SK-N-SH (cell line): ENCODE measurements around the gene IQGAP2. TPM values are rescaled to one million over a fixed set of nuclear protein-coding genes. Genes with fewer than 3 reads are reported as not detected.

ENCODE experiments used
- CTCF ChIA-PET: fragments of 300-600, 350-600 bp; formaldehyde crosslinking; extraction: SDS; loops from one replicate; lab custom pipeline; 2021; lab: Yijun Ruan, JAX
- POLR2A ChIA-PET: fragments of 350-600 bp; sonication (Branson Sonifier 250); formaldehyde crosslinking; extraction: SDS; loops from one replicate; lab custom pipeline; 2020; ENCODE audit warnings: antibody characterized with exemption, inconsistent platforms; lab: Yijun Ruan, JAX
- DNase-seq: peaks from one replicate; pipeline ENCODE4 v3.0.0; 2012
- H2AFZ ChIP-seq: fragments of 200-600 bp; sonication (generic); 2 replicates; pipeline ENCODE4 v1.8.1; 2016; ENCODE audit warnings: antibody characterized with exemption, mild to moderate bottlenecking, low read depth
- H3F3A ChIP-seq: fragments of 200-600 bp; sonication (generic); replicated peaks from 2 replicates; pipeline ENCODE3; 2016; ENCODE audit warnings: antibody characterized with exemption, mild to moderate bottlenecking; ENCODE audit not compliant: insufficient read depth
- H3K27ac ChIP-seq, 2 experiments: fragments of 200-500 bp in 1 of 2; fragments of 200-600 bp in 1 of 2; sonication (Bioruptor generic) in 1 of 2; sonication (generic), shearing (Covaris generic) in 1 of 2; 2 replicates each; pipeline versions ENCODE4 v1.5.1 to v1.6.1; 2014 to 2016; ENCODE audit warnings: low read depth in 2 of 2, inconsistent platforms in 1 of 2, low read length in 1 of 2, mild to moderate bottlenecking in 1 of 2, mixed read lengths in 1 of 2
- H3K27me3 ChIP-seq: fragments of 200-600 bp; sonication (generic), shearing (Covaris generic); 2 replicates; pipeline ENCODE4 v1.6.1; 2016; ENCODE audit warnings: mixed run types; ENCODE audit not compliant: insufficient read depth
- H3K36me3 ChIP-seq, 2 experiments: fragments of 200-500 bp in 1 of 2; fragments of 200-600 bp in 1 of 2; sonication (Bioruptor generic) in 1 of 2; sonication (generic) in 1 of 2; replicated peaks in 1 of 2; 2 replicates each; pipeline versions ENCODE3 to v1.5.1; 2014 to 2016; ENCODE audit warnings: low read length in 1 of 2, mild to moderate bottlenecking in 1 of 2; ENCODE audit not compliant: insufficient read depth in 2 of 2, control insufficient read depth in 1 of 2
- H3K4me1 ChIP-seq, 2 experiments: fragments of 200-500 bp in 1 of 2; fragments of 200-600 bp in 1 of 2; sonication (Bioruptor generic) in 1 of 2; sonication (generic), shearing (Covaris generic) in 1 of 2; 2 replicates each; pipeline versions ENCODE4 v1.5.1 to v1.6.1; 2014 to 2016; ENCODE audit warnings: low read depth in 1 of 2, low read length in 1 of 2, mixed run types in 1 of 2; ENCODE audit not compliant: insufficient read depth in 2 of 2, control insufficient read depth in 1 of 2
- H3K4me2 ChIP-seq: fragments of 200-600 bp; sonication (generic), shearing (Covaris generic); 2 replicates; pipeline ENCODE4 v1.6.1; 2017; ENCODE audit warnings: mixed run types
- H3K4me3 ChIP-seq, 2 experiments: fragments of 200-500 bp in 1 of 2; fragments of 200-600 bp in 1 of 2; sonication (Bioruptor generic) in 1 of 2; sonication (generic), shearing (Covaris generic) in 1 of 2; 2 replicates each; pipeline versions ENCODE4 v1.5.1 to v1.8.1; 2014 to 2016; ENCODE audit warnings: low read depth in 2 of 2, inconsistent platforms in 1 of 2, low read length in 1 of 2, mild to moderate bottlenecking in 1 of 2, mixed read lengths in 1 of 2, moderate library complexity in 1 of 2
- H3K79me2 ChIP-seq: fragments of 200-600 bp; sonication (generic); 2 replicates; pipeline ENCODE4 v1.8.1; 2017; ENCODE audit warnings: mild to moderate bottlenecking; ENCODE audit not compliant: insufficient read depth
- H3K9ac ChIP-seq: fragments of 200-600 bp; sonication (generic); 2 replicates; pipeline ENCODE4 v1.6.1; 2017; ENCODE audit warnings: mixed run types
- H3K9me2 ChIP-seq: fragments of 200-600 bp; sonication (generic); 2 replicates; pipeline ENCODE4 v1.6.1; 2017; ENCODE audit warnings: mixed run types
- H3K9me3 ChIP-seq: fragments of 200-600 bp; sonication (generic); 2 replicates; pipeline ENCODE4 v1.6.1; 2017; ENCODE audit warnings: mixed run types, mild to moderate bottlenecking, moderate library complexity
- H4K20me1 ChIP-seq: fragments of 200-600 bp; sonication (generic); 2 replicates; pipeline ENCODE4 v1.6.1; 2017; ENCODE audit warnings: mild to moderate bottlenecking, mixed run types; ENCODE audit not compliant: insufficient read depth
- CHD2 ChIP-seq: fragments of 150-350 bp; IDR thresholded peaks from 2 replicates; pipeline ENCODE4 v1.6.1; 2018; ENCODE audit warnings: low read length; ENCODE audit not compliant: partially characterized antibody
- ELF1 ChIP-seq: IDR thresholded peaks from 2 replicates; pipeline ENCODE4 v1.4.0; 2012
- EP300 ChIP-seq, 2 experiments: IDR thresholded peaks; 2 replicates each; pipeline versions ENCODE4 v1.4.0 to v1.6.1; 2012; ENCODE audit warnings: borderline replicate concordance in 1 of 2, low read depth in 1 of 2, low read length in 1 of 2
- EZH2phosphoT487 ChIP-seq: fragments of 200-600 bp; sonication (generic); IDR thresholded peaks from 2 replicates; pipeline ENCODE4 v1.6.1; 2017; ENCODE audit warnings: low read depth, mixed run types, mild to moderate bottlenecking, antibody characterized with exemption, moderate library complexity, borderline replicate concordance
- FOSL2 ChIP-seq: IDR thresholded peaks from 2 replicates; pipeline ENCODE4 v1.4.0; 2012; ENCODE audit warnings: low read depth, mild to moderate bottlenecking, moderate library complexity, borderline replicate concordance
- GABPA ChIP-seq: IDR thresholded peaks from 2 replicates; pipeline ENCODE4 v1.4.0; 2012; ENCODE audit warnings: low read depth, mild to moderate bottlenecking
- GATA2 ChIP-seq: sonication (generic); formaldehyde crosslinking; IDR thresholded peaks from 2 replicates; pipeline ENCODE4 v1.5.0; 2020; ENCODE audit warnings: mild to moderate bottlenecking, missing genetic modification reagents
- JUND ChIP-seq: IDR thresholded peaks from 2 replicates; pipeline ENCODE4 v1.4.0; 2012
- POLR2AphosphoS5 ChIP-seq: IDR thresholded peaks from 2 replicates; pipeline ENCODE4 v1.6.1; 2012; ENCODE audit warnings: low read depth, low read length
- RXRA ChIP-seq: IDR thresholded peaks from 2 replicates; pipeline ENCODE4 v1.4.0; 2012; ENCODE audit warnings: low read depth, mild to moderate bottlenecking, borderline replicate concordance
- SMC3 ChIP-seq: IDR thresholded peaks from 2 replicates; pipeline ENCODE4 v1.6.1; 2012; ENCODE audit warnings: low read depth, low read length, improper control_type of control experiment
- TAF1 ChIP-seq: IDR thresholded peaks from 2 replicates; pipeline ENCODE4 v1.6.1; 2012; ENCODE audit warnings: low read depth, mild to moderate bottlenecking, low read length, moderate library complexity, borderline replicate concordance
- TCF12 ChIP-seq: IDR thresholded peaks from 2 replicates; pipeline ENCODE4 v1.4.0; 2012
- WGBS: methylation state at CpG from one replicate; pipeline ENCODE4 v1.1.6; 2017; ENCODE audit warnings: low lambda C conversion rate; 5-methylcytosine and 5-hydroxymethylcytosine counted together
- polyA plus RNA-seq, 3 experiments: library from polyadenylated mRNA; depleted of rRNA; stranded (reverse); fragments of >200 nt; gene quantifications; 2 replicates each; pipeline ENCODE4 v1.2.3, GENCODE V29; 2012
- TF ChIP-seq, protein P1 (sequence below): IDR thresholded peaks from 2 replicates; pipeline ENCODE4 v1.4.0; 2012; ENCODE audit warnings: low read depth
- TF ChIP-seq, protein P2 (sequence below): IDR thresholded peaks from 2 replicates; pipeline ENCODE4 v1.4.0; 2012; ENCODE audit warnings: low read depth, borderline replicate concordance
- TF ChIP-seq, protein P3 (sequence below): IDR thresholded peaks from 2 replicates; pipeline ENCODE4 v1.6.1; 2012; ENCODE audit warnings: mild to moderate bottlenecking, low read depth, low read length, moderate library complexity
- TF ChIP-seq, protein P4 (sequence below): fragments of 150-350 bp; IDR thresholded peaks from 2 replicates; pipeline ENCODE4 v1.6.1; 2017; ENCODE audit warnings: antibody characterized with exemption, low read length, low read depth, borderline replicate concordance

The IQGAP2 gene
- polyA plus RNA-seq, 1 of the 3 experiments (the other 2 are of a cell fraction), result 2.1 TPM

DNA sequence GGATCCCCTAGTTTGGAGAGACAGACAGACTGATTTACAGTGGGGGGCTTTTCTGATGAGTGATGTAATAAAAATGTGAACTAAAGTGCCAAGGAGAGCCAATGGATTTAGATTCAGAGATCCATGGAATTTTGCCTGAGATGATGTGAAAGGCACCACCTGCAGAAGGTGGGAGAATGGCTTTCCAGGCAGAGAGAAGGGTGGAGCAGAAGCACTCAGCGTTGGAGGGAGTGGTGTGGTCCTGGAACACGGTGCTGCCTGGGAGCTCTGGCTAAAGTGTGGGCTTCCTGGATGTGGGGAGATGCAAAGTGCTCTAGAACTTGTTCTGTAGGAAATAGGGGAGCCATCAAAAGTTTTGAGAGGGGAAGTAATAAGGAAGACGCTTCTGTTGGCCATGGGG is 57.0 kb downstream of the IQGAP2 start (continued):
- TF ChIP-seq TCF12 (no peak), JUND (no peak), GABPA (no peak), TAF1 (no peak), GATA2 (CRISPR knock-in tag) (no peak), EZH2phosphoT487 (no peak), EP300 (IDR thresholded peaks at IDR 0.05; ENCODE audit: borderline replicate concordance in 1 of 2, low read depth in 1 of 2, low read length in 1 of 2) (no peak), FOSL2 (no peak)
- TF ChIP-seq, protein P1, sequence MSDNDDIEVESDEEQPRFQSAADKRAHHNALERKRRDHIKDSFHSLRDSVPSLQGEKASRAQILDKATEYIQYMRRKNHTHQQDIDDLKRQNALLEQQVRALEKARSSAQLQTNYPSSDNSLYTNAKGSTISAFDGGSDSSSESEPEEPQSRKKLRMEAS, result no peak
- TF ChIP-seq, protein P2, sequence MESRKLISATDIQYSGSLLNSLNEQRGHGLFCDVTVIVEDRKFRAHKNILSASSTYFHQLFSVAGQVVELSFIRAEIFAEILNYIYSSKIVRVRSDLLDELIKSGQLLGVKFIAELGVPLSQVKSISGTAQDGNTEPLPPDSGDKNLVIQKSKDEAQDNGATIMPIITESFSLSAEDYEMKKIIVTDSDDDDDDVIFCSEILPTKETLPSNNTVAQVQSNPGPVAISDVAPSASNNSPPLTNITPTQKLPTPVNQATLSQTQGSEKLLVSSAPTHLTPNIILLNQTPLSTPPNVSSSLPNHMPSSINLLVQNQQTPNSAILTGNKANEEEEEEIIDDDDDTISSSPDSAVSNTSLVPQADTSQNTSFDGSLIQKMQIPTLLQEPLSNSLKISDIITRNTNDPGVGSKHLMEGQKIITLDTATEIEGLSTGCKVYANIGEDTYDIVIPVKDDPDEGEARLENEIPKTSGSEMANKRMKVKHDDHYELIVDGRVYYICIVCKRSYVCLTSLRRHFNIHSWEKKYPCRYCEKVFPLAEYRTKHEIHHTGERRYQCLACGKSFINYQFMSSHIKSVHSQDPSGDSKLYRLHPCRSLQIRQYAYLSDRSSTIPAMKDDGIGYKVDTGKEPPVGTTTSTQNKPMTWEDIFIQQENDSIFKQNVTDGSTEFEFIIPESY, result no peak
- TF ChIP-seq, all 33 proteins: peak for 0

DNA sequence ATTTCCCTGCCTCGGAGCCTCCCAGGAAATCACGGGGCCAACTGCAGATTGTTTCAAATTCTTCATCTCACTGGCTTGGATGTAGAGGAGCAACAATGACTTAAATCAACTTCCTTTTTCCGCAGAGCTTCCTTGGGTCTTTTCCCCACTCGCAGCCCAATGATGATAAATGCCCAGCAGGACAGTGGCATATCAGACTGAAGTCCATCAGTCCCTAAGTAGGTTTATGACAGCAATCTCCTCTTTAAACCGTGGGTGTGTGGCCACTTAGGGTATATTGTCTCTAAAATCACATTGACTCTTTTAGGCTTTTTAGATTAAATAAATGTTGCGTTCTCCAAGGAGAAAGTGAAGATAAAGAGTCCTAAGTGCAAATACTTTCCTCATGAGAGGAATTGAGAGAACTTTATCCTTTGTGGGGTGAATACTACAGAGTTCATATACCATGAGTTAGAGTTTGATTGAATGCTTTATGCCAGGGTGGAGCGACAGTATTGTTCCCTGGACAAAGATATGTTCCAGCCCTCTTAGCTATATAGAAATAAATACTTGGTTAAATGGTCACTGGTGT is 59.1 kb downstream of the IQGAP2 start:
- H3K79me2 ChIP-seq, result no peaks in the 10 kb centered on the region
- no peak overlapping the region for H2AFZ ChIP-seq
- no peaks in the 10 kb centered on the region for H3K9me3 ChIP-seq
- H3K27ac ChIP-seq, result no peak overlapping the region
- DNase-seq, result no peak
- no peaks in the 10 kb centered on the region for H3K9me2 ChIP-seq
- no peak overlapping the region for H3K4me2 ChIP-seq
- no peak overlapping the region for H3K9ac ChIP-seq
- CTCF ChIA-PET, result no interaction called here
- POLR2A ChIA-PET, result no interaction called here
- WGBS, result 75% methylated on average over 7 of the region's 7 CpGs
- no peaks in the 10 kb centered on the region for H3K27me3 ChIP-seq
- no peaks in the 10 kb centered on the region for H4K20me1 ChIP-seq
- H3K36me3 ChIP-seq, result no peaks in the 10 kb centered on the region
- no peak overlapping the region for H3K4me3 ChIP-seq
- peaks cover 0 to 17% of the 10 kb centered on the region in 2 experiments; a peak in 2 of 4 replicates for H3K4me1 ChIP-seq
- TF ChIP-seq, protein P3, sequence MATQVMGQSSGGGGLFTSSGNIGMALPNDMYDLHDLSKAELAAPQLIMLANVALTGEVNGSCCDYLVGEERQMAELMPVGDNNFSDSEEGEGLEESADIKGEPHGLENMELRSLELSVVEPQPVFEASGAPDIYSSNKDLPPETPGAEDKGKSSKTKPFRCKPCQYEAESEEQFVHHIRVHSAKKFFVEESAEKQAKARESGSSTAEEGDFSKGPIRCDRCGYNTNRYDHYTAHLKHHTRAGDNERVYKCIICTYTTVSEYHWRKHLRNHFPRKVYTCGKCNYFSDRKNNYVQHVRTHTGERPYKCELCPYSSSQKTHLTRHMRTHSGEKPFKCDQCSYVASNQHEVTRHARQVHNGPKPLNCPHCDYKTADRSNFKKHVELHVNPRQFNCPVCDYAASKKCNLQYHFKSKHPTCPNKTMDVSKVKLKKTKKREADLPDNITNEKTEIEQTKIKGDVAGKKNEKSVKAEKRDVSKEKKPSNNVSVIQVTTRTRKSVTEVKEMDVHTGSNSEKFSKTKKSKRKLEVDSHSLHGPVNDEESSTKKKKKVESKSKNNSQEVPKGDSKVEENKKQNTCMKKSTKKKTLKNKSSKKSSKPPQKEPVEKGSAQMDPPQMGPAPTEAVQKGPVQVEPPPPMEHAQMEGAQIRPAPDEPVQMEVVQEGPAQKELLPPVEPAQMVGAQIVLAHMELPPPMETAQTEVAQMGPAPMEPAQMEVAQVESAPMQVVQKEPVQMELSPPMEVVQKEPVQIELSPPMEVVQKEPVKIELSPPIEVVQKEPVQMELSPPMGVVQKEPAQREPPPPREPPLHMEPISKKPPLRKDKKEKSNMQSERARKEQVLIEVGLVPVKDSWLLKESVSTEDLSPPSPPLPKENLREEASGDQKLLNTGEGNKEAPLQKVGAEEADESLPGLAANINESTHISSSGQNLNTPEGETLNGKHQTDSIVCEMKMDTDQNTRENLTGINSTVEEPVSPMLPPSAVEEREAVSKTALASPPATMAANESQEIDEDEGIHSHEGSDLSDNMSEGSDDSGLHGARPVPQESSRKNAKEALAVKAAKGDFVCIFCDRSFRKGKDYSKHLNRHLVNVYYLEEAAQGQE, result no peak
- TF ChIP-seq POLR2AphosphoS5, result no peak
- no peak for TF ChIP-seq ELF1
- TF ChIP-seq GABPA, result no peak
- TF ChIP-seq RXRA, result no peak
- TF ChIP-seq SMC3, result no peak
- TF ChIP-seq, protein P4, sequence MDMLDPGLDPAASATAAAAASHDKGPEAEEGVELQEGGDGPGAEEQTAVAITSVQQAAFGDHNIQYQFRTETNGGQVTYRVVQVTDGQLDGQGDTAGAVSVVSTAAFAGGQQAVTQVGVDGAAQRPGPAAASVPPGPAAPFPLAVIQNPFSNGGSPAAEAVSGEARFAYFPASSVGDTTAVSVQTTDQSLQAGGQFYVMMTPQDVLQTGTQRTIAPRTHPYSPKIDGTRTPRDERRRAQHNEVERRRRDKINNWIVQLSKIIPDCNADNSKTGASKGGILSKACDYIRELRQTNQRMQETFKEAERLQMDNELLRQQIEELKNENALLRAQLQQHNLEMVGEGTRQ, result no peak
- no peak for TF ChIP-seq CHD2
- TF ChIP-seq, all 33 proteins: peak for 0
- H3F3A ChIP-seq, result no peaks in the 10 kb centered on the region
